Measurements from ENCODE around the gene LFNG. TPM values are rescaled to one million over a fixed set of nuclear protein-coding genes. Genes with fewer than 3 reads are reported as not detected.
"Not testable (repeated sequence)": the region's sequence is repeated elsewhere in the genome, so short reads cannot be mapped to it uniquely, and the experiment has no call there.

The LFNG gene
- total RNA-seq, 1 donor from 2014 or later, result 11.1 TPM

DNA sequence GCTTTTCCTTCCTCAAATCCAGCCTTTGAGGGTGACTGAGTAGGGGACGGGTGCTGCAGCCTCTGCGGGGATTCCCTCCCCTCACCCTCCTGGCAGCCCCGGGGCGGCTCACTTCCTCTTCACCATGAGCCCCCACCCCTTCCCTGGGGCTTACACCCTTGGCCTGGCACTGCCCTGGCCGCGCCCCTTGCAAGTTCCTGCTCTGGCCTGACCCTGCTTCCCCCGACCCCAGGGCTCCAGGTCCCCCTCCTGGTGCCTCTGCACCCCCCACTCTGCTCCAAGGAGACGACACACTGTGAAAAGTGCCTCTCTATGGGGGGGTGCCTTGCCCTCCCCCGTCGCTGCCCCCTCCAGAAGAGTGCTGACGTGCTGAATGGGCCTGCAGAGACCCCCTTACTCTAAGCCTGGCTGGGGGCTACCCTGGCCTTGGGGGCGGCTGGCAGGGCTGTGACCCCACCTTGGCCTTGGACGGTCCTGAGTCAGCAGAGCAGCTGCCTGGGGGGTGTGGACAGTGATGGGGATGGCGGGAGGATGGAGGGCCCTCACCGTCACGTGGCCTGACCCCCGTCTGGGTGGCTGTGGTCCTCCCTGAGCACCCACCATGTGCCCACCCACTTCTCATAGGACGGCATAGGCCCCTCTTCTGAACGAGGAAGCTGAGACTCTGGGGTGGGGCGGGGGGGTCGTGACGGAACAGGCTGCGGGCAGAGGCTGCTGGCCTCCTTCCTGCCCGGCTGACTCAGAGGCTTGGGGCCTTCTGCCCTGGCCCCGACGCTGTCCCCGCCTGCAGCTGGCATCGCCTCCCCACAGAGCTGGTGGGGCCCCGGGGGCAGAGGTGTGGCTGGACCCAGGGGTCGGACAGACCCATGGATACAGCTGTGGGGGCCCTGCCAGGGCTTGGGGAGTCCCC lies 9.8 kb downstream of the LFNG start:
- peak; percentile 65 for DNase-seq (ENCODE audit: low spot score)

DNA sequence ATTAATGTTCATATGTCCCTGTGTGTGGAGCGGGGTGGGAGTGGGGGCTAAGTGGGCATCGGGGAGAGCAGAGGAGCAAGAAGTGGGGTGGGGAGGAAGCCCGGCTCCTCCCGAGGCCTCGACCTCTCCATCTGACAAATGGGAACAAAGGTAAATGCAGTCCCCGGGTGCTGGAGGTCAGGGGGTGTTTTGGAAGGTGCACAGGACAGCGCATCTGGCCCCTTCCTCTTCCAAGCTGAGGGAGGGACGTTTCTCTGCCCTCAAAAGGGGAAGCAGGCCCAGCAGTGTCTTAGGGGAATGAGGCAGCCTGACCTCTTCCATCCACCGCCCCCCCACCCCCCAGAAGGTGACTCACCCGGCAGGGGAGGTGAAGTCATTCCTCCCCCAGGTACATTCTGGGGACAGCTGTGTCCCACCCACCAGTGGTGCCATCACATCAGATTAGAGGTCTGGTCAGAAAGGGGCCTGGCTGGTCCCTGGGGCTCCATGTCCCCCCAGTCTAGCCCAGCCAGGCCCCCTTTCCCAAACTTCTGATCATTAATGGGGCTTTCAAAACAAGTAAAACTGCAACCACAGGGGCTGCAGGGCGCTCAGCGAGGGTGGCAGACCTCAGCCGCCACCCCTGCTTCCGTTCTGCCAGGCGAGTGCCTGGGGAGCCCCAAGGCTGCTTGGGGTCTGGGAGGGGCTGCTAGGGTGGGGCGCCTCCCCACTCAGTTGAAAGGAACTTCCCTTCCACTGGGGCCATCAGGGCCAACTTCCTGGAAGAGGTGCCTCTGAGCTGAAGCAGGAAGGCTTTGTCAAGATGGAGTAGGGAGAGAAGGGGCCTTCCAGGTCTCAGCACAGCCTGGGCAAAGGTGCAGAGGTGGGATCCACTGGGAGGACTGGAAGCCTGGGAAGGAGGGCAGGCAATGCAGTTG lies 10.8 kb downstream of the LFNG start:
- DNase-seq (ENCODE audit: low spot score), result no peak

DNA sequence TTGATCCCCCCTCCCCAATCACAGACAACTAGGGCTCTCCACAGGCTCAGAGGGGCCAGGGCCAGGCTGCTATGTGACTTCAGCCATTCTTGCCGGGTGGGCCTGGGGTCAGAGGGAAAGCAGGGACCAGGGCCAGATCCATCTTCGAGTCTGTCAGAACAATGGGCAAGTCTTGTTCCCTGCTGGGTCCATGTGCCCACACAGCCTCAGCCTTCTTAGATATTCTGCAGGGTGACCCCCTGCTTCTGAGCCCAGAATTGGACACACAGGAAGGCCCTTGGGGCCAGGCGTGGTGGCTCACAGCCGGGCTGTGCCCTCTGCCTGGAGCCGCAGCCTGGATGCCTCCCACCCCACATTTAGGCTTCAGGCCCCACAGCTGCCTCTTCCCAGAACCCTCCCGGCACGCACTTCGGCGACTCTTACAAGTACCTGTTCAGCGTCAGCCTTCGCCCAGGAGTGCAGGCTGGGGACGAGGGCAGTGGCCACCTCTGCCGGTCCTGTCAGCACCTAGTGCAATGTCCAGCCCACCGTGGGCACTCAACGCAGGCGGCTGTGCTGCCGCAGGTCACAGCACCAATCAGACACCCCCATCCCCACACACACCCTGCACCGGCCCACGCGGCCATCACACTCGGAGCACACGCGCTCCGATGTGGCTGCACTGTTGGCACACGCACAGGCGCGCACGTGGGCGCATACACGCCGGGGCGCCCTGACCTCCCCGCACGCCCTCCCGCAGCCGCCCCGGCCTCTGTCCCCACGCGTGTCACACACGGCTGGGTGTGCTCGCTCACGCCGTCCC lies 11.6 kb downstream of the LFNG start:
- DNase-seq (ENCODE audit: low spot score), result not testable (repeated sequence)

DNA sequence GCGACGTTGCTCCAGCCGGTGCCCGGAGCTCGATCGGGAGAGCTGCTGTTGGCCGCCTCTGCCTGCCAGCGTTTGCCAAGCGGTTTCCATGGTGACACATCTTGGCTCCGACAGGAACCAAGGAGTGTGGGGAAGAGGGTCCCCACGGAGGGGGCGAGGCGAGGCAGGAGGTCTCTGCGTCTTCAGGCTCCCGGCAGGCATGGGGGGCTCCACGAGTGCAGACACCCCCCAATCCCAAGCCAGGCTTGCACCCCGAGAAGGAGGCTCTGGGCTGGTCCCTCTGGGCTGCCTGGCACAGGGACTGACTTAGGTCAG lies 12.2 kb downstream of the LFNG start:
- DNase-seq (ENCODE audit: low spot score), result not testable (repeated sequence)

DNA sequence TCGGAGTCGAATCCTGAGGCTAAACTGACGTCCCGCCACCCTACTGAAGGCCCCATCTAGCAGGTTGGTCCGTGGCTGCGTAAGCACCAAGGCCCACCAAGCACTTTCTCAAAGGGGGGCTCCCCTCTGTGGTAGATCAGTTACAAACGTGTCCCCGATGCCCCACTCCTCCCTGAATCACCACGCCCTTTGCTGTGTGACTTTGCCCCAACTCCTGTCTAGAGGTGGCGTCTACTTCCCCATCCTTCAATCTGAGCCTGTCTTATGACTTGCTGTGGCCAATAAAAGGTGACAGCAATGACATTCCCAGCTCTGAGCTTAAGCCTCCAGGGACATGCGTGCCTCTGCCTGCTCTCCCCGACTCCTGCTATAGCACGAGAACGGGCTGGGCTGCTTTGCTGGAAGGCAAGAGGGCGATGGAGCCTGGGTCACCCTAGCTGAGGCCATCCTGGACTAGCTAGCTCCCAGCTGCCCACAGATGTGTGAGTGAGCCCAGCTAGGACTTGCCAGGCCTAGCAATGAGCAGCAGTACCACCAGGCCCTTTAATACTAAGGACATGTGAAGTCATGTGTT lies 12.7 kb downstream of the LFNG start:
- not testable (repeated sequence) for DNase-seq (ENCODE audit: low spot score)

DNA sequence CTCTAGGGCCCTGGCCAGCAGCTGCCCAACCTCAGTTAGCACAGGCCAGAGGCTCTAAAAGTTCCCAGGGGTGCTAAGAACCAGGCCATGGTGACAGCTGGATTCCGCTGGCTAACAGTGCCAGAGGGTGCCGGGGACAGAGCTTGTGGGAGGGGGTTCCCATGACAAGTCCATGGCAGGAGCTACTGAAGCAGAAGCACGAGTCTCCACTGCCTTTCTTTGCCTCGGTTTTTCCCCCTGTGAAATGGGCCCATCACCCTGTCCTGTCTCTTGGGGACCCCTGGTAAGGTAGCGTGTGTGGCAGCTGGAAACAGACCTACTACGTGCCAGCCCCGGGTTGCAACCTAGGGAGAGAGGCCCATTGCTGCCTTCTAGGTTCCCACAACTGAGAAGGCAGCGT lies 13.2 kb downstream of the LFNG start:
- DNase-seq (ENCODE audit: low spot score), result not testable (repeated sequence)

DNA sequence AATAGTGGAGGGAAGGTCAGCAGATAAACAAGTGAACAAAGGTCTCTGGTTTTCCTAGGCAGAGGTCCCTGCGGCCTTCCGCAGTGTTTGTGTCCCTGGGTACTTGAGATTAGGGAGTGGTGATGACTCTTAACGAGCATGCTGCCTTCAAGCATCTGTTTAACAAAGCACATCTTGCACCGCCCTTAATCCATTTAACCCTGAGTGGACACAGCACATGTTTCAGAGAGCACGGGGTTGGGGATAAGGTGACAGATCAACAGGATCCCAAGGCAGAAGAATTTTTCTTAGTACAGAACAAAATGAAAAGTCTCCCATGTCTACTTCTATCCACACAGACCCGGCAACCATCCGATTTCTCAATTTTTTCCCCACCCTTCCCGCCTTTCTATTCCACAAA lies 14.0 kb downstream of the LFNG start:
- not testable (repeated sequence) for DNase-seq (ENCODE audit: low spot score)

DNA sequence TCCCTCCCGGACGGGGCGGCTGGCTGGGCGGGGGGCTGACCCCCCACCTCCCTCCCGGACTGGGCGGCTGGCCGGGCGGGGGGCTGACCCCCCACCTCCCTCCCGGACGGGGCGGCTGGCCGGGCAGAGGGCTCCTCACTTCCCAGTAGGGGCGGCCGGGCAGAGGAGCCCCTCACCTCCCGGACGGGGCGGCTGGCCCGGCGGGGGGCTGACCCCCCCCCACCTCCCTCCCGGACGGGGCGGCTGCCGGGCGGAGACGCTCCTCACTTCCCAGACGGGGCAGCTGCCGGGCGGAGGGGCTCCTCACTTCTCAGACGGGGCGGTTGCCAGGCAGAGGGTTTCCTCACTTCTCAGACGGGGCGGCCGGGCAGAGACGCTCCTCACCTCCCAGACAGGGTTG lies 14.6 kb downstream of the LFNG start:
- not testable (repeated sequence) for DNase-seq (ENCODE audit: low spot score)

DNA sequence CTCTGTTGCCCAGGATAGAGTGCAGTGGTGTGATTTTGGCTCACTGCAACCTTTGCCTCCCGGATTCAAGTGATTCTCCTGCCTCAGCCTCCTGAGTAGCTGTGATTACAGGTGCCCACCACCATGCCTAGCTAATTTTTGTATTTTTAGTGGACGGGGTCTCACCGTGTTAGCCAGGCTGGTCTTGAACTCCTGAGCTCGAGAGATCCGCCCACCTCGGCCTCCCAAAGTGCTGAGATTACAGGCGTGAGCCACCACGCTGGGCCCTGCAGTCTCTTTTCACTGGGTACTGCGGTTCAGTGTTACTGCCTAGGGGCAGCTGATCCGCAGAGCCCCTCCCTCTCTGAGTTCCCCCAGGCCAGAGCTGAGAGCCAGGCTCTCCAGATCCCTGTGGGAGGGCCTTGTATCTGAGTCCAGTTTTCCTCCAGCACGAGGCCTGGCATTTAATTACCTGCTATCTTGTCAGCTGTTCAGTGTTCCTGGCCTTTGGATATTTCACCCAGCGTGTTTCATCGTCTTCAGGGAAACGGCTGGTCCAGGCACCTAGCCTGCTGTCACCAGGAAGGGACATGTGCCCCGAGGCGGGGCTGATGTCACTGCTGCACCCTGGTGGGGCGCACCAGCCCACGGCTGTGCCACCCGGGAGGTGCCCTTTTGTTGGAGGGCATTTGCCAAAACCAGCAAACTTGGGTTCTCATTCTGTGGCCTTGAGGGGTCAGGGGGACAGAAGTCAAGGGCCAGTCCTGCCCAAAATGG lies 16.5 kb downstream of the LFNG start:
- DNase-seq (ENCODE audit: low spot score), result not testable (repeated sequence)

DNA sequence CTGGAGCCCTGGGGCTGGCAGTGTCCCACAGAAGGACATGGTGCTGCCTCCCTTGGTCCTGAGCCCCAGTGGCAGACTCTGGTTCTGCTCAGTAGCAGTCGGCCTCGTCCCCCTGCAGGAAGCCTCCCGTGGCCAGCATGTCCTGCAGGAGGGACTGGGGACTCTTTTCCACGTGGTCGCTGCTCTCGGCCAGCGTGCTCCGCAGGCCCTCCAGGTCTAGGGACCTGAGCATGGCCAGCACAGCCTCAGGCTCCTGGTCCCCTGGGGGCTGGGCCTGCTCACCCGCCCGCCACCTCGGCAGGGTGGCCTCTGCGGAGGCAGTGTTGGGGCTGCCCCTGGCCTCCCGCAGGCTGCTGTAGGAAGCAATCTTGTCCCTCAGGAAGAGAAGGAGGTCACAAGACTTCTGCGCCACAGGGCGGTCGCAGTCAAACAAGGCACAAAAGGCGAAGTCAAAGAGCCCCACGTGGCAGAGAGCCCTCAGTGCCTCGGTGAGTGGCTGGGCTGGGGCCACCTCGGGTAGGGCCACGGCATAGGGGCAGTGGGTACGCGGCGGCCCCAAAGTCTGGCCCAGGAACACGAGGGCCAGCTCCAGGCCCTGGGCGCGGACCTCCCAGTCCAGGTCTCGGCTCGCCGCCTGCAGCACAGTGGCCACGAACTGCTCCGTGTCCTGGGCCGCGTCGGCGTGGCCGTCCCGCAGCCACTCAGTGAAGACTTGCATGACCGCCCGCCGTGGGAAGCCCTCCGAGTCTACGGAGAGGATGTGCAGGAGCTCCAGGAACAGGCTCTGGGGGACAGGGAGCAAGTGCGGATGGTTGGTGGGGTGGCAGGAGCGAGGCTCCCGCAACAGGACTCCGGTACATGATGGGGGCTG lies 18.6 kb downstream of the LFNG start:
- no peak for DNase-seq (ENCODE audit: low spot score)

DNA sequence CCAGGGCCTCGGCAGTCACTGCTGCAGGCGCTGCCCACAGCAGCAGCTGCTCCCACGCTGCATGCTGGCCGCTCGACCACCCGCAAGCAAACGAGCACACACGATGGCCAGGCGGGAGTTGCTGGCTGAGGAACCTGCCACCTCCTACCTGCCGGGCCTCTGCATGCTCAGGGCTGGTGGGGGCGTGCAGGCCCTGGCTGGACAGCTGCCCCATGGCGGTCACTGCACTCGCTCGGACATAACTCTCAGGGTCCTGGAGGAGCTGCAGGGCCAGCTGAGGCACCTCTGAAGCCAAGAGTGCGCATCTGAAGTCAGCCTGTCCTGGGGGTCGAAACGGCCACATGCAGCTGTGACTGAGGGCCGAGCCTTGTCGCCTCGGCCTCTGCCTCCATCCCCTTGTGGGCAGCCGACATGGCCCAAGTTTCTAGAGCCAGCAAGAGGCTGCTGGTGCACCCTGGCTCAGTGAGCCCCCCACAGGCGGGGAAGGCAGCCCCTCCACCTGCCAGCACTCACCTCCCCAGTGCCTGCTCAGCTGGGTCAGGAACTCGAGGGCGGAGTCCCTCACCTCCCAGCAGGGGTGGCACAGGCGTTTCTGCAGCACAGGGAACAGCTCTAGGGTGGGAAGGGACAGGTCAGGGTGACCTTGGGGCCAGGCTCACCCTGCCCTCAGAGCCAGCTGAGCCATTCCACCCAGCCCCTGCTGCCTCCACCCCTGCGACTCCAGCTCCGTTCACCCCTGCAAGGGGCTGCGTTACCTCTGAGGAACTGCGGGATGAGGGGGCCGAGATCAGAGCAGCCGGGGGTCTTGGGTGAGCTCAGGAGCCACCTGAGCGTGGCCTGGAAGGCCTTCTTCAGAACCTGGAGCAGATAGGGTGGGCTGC lies 19.7 kb downstream of the LFNG start:
- no peak for DNase-seq (ENCODE audit: low spot score)

DNA sequence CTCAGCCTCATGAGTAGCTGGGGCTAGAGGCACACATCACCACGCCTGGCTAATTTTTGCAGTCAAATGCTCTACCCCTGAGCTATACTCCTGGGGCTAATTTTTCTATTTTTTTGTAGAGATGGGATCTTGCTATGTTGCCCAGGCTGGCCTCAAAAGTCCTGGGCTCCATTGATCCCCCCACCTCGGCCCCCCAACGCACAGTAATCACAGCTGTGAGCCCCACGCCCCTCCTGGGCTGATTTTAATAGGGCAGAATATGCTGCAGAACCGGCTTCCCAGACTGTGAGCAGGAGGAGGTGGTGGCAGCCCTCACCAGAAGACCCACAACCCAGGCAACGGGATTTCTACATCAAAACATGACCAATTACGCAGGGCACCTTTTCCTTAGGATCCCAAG lies 20.6 kb downstream of the LFNG start:
- no peak for DNase-seq (ENCODE audit: low spot score)

DNA sequence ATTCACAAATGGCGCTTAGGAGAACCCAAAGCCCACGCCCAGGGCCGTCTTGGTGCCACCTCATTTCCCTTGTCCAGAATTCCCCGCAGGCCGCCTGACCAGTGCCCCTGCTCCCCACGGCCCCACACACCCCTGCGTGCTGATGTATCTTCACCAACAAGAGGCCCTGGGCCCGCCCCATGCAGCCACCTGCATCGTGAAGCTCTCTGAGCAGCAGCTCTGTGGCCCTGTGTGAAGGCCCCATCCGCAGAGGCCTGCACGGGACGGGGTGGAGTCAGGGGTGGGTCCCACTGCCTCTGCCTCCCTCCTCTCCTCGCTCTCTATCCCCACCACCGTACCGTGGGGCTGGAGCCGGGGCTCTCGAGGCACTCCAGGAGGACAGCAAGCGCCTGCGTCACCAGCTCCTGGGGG lies 21.1 kb downstream of the LFNG start:
- DNase-seq (ENCODE audit: low spot score), result no peak

DNA sequence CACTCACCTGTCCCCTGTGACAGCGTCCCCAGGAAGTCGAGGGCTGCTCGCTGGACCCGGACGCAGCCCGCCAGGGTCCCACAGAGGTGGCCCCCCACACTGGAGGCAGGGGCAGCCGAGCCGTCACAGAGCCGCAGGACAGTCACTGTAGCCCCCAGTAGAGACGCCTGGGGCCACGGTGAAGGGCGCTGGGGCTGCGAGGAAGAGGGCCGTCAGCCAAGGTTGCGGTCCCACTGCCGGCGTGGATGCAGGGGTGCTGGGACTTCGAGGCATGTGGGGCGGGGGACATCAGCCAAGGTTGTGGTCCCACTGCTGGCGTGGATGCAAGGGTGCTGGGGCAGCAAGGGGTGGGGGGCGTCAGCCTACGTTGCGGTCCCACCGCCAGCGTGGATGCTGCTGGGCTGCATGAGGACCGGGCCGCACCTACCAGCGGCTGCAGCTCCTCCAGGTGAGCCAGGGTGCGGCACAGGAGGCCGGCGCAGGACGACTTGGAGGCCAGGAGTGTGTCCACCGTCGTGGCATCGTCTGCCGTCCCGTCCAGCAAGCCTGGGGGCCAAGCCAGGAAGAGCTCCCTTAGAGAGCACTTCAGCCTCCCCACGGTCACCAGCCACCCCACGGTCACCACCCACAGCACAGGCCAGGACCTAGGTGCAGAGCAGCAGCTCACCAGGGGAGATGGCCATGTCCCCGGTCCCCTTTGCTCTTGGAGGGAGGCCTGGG lies 21.9 kb downstream of the LFNG start:
- DNase-seq (ENCODE audit: low spot score), result no peak

DNA sequence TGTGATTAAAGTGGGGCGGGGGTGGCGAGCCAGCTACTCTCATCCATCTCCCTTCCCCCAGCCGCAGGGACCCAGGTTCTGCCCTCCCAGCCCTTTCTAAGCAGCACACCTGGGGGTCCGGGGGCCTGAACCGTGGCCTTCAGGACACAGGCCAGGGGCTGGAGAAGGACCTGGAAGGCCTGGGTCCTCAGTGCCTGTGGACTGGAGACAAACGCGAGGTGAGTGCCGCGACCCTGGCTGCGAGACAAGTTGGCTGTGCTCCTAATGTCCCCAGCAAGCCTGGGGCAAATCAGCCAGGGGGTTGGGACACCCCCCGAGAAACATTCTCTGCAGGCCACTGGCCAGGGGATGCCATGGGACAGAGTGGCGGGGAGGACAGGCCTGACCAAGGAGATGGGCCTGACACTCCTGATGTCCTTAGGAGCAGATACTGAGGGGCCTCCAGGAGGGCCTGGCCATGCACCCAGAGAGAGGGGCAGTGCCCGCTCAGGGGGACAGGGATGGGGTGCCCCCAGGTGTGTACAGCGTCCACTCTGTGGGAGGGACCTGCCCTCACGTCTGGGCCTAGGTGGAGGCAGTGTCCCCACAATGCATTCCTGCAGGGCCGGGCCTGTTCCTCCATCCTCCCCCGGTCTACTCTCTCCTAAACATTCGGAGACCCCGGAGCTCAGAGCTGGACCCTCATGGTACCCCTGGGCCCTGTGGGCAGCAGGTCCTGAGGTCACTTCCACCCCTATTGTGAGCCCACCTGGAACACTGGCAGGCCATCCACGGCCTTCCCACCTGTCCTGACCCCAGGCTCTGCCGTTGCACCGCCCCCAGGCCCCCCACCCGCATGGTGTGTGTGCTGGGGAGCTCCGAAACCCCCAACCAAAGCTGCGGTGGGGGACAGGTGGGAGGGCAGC lies 22.7 kb downstream of the LFNG start:
- no peak for DNase-seq (ENCODE audit: low spot score)

DNA sequence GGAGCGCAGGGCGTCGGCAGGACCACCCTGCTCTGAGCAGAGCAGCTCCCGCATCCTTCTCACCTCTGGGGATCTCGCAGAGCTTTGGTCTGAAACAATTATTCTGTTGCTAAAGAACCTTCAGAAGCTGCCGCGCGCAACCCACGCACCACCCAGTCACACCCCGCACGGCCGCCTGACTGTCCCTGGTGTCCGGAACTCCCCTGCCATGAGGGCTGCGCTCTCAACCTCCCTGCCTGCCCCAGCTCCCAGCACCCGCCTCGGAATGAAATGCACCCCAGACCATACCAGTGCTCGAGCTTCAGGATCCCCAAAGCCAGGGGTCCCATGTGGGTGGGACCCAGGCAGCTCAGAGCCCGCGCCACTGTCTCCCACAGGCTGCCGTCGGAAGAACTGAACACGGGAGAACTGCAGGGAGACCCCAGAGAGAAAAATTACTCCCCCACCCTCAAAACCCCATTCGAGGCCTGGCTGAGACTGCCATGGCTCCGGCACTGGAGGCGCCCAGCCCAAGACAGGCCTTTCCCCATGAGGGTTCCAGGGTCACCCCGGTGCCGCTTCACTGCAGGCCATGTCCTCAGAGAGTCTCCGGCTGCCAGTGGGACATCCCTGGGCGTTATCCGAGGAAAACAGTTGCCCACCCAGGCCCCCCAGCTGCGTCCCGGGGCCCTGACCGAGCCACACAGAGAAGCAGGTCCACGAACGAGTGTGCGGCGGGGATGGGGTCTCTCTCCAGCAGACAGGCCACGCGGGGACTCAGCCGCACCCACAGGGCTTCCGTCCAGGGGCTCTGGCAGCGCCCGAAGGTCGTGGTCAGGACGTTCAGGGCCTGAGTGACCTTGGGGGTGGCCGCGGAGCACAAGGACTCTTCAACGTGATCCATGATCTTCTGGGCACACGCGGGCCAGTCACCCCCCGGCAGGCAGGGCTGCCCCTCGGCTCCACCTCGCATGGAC lies 23.6 kb downstream of the LFNG start:
- no peak for DNase-seq (ENCODE audit: low spot score)
